ENCODE measurements around the gene BET1L. TPM values are rescaled to one million over a fixed set of nuclear protein-coding genes. Genes with fewer than 3 reads are reported as not detected.
"Not testable (repeated sequence)": the region's sequence is repeated elsewhere in the genome, so short reads cannot be mapped to it uniquely, and the experiment has no call there.

Gene BET1L
- total RNA-seq, 1 donor from 2014 or later = 73.2 TPM

- FAIRE-seq (no peak), DNase-seq (ENCODE audit: low read depth) (no peak)
- Histone ChIP-seq H3K9me3 (ENCODE audit: insufficient read depth, low read depth, low read length) (no peaks in the 10 kb centered on the region), H3K9ac (ENCODE audit: low read length) (no peak overlapping the region), H3K4me3 (ENCODE audit: insufficient read depth, low read depth, low read length) (no peak overlapping the region), H3K36me3 (ENCODE audit: insufficient read depth, low read length) (no peaks in the 10 kb centered on the region), H4K20me1 (ENCODE audit: insufficient read depth, low read length) (no peaks in the 10 kb centered on the region), H3K27me3 (ENCODE audit: insufficient read depth, low read length) (no peaks in the 10 kb centered on the region), H2AFZ (ENCODE audit: low read depth, low read length) (no peak overlapping the region), H3K4me2 (ENCODE audit: low read length) (no peak overlapping the region), H3K27ac (ENCODE audit: low read depth, low read length) (no peak overlapping the region), H3K4me1 (ENCODE audit: insufficient read depth, low read length) (no peaks in the 10 kb centered on the region), H3K79me2 (ENCODE audit: insufficient read depth, low read length) (no peaks in the 10 kb centered on the region)
- Mint-ChIP-seq H3K27ac (ENCODE audit: unreplicated experiment) (no peak overlapping the region), H3K4me3 (ENCODE audit: unreplicated experiment) (no peak overlapping the region), H3K36me3 (ENCODE audit: low read depth, unreplicated experiment) (peaks cover 11% of the 10 kb centered on the region), H3K27me3 (ENCODE audit: low read depth, unreplicated experiment) (no peaks in the 10 kb centered on the region), H3K9me3 (ENCODE audit: unreplicated experiment) (no peaks in the 10 kb centered on the region), H3K4me1 (ENCODE audit: low read depth, unreplicated experiment) (peaks cover 6% of the 10 kb centered on the region)
- TF ChIP-seq EZH2 (IDR thresholded peaks at IDR 0.05; ENCODE audit: insufficient read depth, low read length) (no peak), CTCF (IDR thresholded peaks at IDR 0.05; ENCODE audit: insufficient read depth, low read depth, low read length) (no peak)
These were observed 14.3 kb upstream of the BET1L start for GRCh38 chr11:221539-221938.

- H3K9ac ChIP-seq (ENCODE audit: low read length); H3K9me3 Mint-ChIP-seq (ENCODE audit: unreplicated experiment); H3K4me1 Mint-ChIP-seq (ENCODE audit: low read depth, unreplicated experiment); H3K27me3 ChIP-seq (ENCODE audit: insufficient read depth, low read length); H3K27ac ChIP-seq (ENCODE audit: low read depth, low read length); H3K27me3 Mint-ChIP-seq (ENCODE audit: low read depth, unreplicated experiment); H2AFZ ChIP-seq (ENCODE audit: low read depth, low read length); H3K79me2 ChIP-seq (ENCODE audit: insufficient read depth, low read length); H3K4me3 ChIP-seq (ENCODE audit: insufficient read depth, low read depth, low read length); H3K27ac Mint-ChIP-seq (ENCODE audit: unreplicated experiment); H3K4me1 ChIP-seq (ENCODE audit: insufficient read depth, low read length); H3K4me2 ChIP-seq (ENCODE audit: low read length); H4K20me1 ChIP-seq (ENCODE audit: insufficient read depth, low read length); H3K9me3 ChIP-seq (ENCODE audit: insufficient read depth, low read depth, low read length); H3K4me3 Mint-ChIP-seq (ENCODE audit: unreplicated experiment); H3K36me3 ChIP-seq (ENCODE audit: insufficient read depth, low read length); DNase-seq (ENCODE audit: low read depth): not testable (repeated sequence)
- FAIRE-seq = peak; percentile 17
- H3K36me3 Mint-ChIP-seq (ENCODE audit: low read depth, unreplicated experiment) = peaks cover 13% of the 10 kb centered on the region
These were observed 13.5 kb upstream of the BET1L start for GRCh38 chr11:220641-221215.

GRCh38 chr11:218815-219593 lies 11.8 kb upstream of the BET1L start:
- Histone ChIP-seq H3K36me3 (ENCODE audit: insufficient read depth, low read length) (peaks cover 20% of the 10 kb centered on the region), H3K9ac (ENCODE audit: low read length) (no peak overlapping the region), H3K4me3 (ENCODE audit: insufficient read depth, low read depth, low read length) (no peak overlapping the region), H3K27me3 (ENCODE audit: insufficient read depth, low read length) (no peaks in the 10 kb centered on the region), H3K4me1 (ENCODE audit: insufficient read depth, low read length) (no peaks in the 10 kb centered on the region), H2AFZ (ENCODE audit: low read depth, low read length) (no peak overlapping the region), H3K27ac (ENCODE audit: low read depth, low read length) (no peak overlapping the region), H3K9me3 (ENCODE audit: insufficient read depth, low read depth, low read length) (no peaks in the 10 kb centered on the region), H4K20me1 (ENCODE audit: insufficient read depth, low read length) (peaks cover 24% of the 10 kb centered on the region), H3K4me2 (ENCODE audit: low read length) (no peak overlapping the region), H3K79me2 (ENCODE audit: insufficient read depth, low read length) (peaks cover 3% of the 10 kb centered on the region)
- TF ChIP-seq CTCF (IDR thresholded peaks at IDR 0.05; ENCODE audit: insufficient read depth, low read depth, low read length) (no peak), EZH2 (IDR thresholded peaks at IDR 0.05; ENCODE audit: insufficient read depth, low read length) (no peak)
- Mint-ChIP-seq H3K4me1 (ENCODE audit: low read depth, unreplicated experiment) (peaks cover 12% of the 10 kb centered on the region), H3K27ac (ENCODE audit: unreplicated experiment) (peak overlapping the region; percentile 12), H3K4me3 (ENCODE audit: unreplicated experiment) (no peak overlapping the region), H3K36me3 (ENCODE audit: low read depth, unreplicated experiment) (peaks cover 19% of the 10 kb centered on the region), H3K27me3 (ENCODE audit: low read depth, unreplicated experiment) (no peaks in the 10 kb centered on the region), H3K9me3 (ENCODE audit: unreplicated experiment) (no peaks in the 10 kb centered on the region)
- FAIRE-seq (no peak), DNase-seq (ENCODE audit: low read depth) (no peak)

Measured in astrocyte (in vitro differentiated cells and primary cell).